Measurements from ENCODE around the gene BBX.
A peak's percentile ranks its signal among the peaks of the same experiment; 100 is the strongest.

The BBX gene

DNA sequence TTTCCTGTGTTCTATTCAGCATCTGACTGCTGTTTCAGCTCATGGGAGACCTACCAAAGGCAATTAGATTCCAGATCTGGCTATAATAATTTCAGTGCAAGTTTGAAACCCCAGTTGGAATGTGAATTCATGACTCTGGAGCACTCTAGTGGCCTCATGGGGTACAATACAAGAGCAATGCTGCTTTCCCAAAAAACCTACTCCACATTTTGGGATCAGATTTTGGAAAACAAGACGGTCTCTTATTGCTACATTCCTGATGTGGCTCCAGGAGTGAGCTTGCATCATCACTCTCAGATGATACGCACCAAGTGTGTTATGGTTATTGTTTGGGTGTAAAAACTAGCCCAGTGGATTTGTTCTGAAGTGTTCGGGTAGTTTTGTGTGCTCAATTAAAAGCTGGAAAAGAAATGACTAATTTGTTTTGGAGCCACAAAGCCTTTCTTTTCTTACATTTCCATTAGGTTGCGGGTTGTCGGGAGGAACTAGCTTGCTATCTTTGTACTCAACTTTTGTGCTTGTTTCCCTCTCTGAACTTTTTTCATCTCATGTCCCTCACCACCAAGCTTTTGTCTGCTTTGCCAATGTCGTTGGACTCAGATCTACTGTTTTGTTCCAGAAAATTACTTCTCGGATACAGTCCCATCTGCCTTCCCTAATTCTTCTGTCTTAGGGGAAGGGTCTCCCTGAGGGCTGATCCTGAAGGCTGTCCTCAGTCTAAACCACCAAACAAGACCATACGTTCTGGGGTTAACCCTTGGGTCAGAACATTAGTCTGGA lies 272.1 kb downstream of the BBX start:
- Mint-ChIP-seq H3K27ac (no peak overlapping the region), H3K9me3 (no peaks in the 10 kb centered on the region), H3K4me3 (no peak overlapping the region), H3K4me1 (peaks cover 9% of the 10 kb centered on the region), H3K27me3 (no peaks in the 10 kb centered on the region), H3K36me3 (peaks cover 40% of the 10 kb centered on the region)
- ATAC-seq (ENCODE audit: low read depth) (no peak), DNase-seq (ENCODE audit: low spot score in 2 of 2) (no peak)

DNA sequence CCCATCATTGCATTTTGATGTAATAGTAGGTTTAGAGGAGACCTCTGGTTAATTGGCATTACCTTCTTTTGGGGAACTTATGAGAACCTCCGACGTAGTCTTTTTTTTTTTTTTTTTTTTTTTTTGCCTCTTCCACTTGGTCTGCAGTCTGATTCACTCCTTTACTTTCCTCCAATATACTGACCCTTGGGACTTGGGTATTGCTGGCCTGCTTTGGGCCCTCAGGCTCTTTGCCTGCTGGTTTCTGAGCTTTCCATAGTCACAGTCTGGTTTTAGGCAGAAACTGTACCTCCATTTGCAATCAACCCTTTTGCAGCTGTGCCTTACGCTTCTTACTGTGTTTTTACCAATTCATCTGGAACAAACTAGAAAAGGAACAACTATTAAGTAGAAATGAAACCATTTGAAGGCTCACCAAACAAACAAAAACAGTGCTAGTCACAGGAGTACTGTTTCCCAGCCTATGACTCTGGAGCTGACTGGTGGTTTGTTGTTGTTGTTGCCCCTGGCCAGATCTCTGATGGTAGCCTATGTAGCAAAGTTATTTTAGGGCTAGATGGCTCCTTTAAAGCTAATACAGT lies 272.8 kb downstream of the BBX start:
- DNase-seq (ENCODE audit: low spot score in 2 of 2) (no peak), ATAC-seq (ENCODE audit: low read depth) (peak; percentile 21)
- Mint-ChIP-seq H3K9me3 (no peaks in the 10 kb centered on the region), H3K4me3 (no peak overlapping the region), H3K4me1 (peaks cover 3% of the 10 kb centered on the region), H3K27me3 (no peaks in the 10 kb centered on the region), H3K27ac (peak overlapping the region; percentile 48), H3K36me3 (peaks cover 37% of the 10 kb centered on the region)

DNA sequence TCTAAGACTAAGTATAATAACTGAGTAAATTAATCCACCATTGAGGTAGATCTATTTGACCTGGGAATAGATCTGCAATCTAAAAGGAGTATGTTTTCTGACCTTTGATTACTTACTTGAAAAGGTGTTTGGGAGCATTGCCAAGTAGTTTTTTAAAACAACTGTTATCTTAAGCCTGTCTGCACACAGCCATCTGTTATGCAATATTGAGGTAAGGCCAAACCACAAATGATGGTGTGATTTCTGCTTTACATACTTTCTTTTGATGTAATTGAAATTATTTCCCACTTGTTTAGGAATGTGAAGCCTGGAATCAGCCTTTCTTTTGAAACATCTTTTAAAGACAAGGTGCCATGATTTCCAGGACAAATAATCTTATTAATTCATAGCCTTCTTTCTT lies 274.0 kb downstream of the BBX start:
- no peaks in the 10 kb centered on the region for H3K9me3 Mint-ChIP-seq
- ATAC-seq (ENCODE audit: low read depth) (no peak), DNase-seq (ENCODE audit: low spot score in 2 of 2) (no peak)
- no peak overlapping the region for H3K27ac Mint-ChIP-seq
- peaks cover 3% of the 10 kb centered on the region for H3K4me1 Mint-ChIP-seq
- peaks cover 40% of the 10 kb centered on the region for H3K36me3 Mint-ChIP-seq
- H3K4me3 Mint-ChIP-seq, result no peak overlapping the region
- no peaks in the 10 kb centered on the region for H3K27me3 Mint-ChIP-seq

DNA sequence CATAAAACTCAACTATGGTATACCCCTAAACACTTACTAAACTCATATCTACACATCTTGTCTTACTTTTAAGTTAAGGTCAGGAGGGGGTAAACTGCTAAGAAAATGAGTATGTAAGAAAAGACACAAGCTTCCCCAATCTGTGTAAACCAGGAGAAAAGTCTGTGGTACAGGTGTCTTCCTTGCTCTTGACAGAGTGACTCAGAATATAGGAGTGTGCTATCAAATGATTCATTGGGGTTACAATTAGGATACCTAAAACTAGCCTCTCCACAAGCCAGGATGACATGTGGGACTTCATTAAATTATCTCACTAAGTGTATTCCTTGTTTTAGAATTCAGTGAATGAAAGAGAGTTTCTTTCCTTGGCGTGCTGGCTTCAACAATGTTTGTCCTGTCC lies 274.8 kb downstream of the BBX start:
- Mint-ChIP-seq H3K4me3 (no peak overlapping the region), H3K9me3 (no peaks in the 10 kb centered on the region), H3K4me1 (peaks cover 3% of the 10 kb centered on the region), H3K36me3 (peaks cover 40% of the 10 kb centered on the region), H3K27me3 (no peaks in the 10 kb centered on the region), H3K27ac (no peak overlapping the region)
- ATAC-seq (ENCODE audit: low read depth) (no peak), DNase-seq (ENCODE audit: low spot score in 2 of 2) (no peak)

DNA sequence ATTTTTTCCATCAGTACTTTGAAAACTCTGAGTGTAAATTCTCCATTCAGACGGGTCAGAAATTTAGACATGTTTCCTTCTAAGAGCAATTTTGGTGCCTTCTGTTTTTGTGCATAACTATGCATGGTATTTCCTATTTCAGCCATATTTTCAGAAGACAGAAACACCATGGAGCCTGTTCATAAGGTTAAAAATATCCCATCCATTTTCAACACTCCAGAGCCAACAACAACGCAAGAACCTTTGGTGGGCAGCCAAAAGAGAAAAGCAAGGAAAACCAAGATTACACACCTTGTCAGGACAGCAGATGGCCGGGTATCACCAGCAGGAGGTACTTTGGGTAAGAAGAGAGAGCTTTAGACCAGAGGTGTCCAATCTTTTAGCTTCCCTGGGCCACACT lies 275.6 kb downstream of the BBX start:
- H3K9me3 Mint-ChIP-seq, result no peaks in the 10 kb centered on the region
- DNase-seq (ENCODE audit: low spot score in 2 of 2) (no peak), ATAC-seq (ENCODE audit: low read depth) (no peak)
- no peaks in the 10 kb centered on the region for H3K27me3 Mint-ChIP-seq
- H3K27ac Mint-ChIP-seq, result no peak overlapping the region
- H3K36me3 Mint-ChIP-seq, result peaks cover 45% of the 10 kb centered on the region
- peaks cover 3% of the 10 kb centered on the region for H3K4me1 Mint-ChIP-seq
- no peak overlapping the region for H3K4me3 Mint-ChIP-seq

DNA sequence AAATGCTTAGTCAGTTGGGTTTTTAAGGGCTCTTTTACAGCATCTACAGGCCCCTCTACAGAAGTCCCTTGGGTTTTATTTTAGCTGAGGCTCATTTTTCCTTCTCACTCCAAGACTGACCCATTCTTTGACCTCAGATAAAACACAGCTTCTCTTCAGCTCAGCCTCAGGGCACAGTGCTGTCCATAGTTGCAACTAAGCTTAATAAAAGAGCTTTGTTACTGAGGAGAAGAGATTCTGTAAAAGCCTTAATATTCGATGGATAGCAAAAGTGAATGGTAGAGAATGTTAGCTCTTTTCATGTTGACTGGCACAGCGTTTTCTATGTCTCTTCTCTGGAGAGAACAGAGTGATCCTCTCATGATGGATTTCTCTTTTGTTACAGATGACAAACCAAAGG lies 277.9 kb downstream of the BBX start:
- Mint-ChIP-seq H3K27me3 (no peaks in the 10 kb centered on the region), H3K4me1 (peaks cover under 1% of the 10 kb centered on the region), H3K4me3 (no peak overlapping the region), H3K9me3 (no peaks in the 10 kb centered on the region), H3K36me3 (peaks cover 52% of the 10 kb centered on the region), H3K27ac (no peak overlapping the region)
- ATAC-seq (ENCODE audit: low read depth) (no peak), DNase-seq (ENCODE audit: low spot score in 2 of 2) (no peak)

DNA sequence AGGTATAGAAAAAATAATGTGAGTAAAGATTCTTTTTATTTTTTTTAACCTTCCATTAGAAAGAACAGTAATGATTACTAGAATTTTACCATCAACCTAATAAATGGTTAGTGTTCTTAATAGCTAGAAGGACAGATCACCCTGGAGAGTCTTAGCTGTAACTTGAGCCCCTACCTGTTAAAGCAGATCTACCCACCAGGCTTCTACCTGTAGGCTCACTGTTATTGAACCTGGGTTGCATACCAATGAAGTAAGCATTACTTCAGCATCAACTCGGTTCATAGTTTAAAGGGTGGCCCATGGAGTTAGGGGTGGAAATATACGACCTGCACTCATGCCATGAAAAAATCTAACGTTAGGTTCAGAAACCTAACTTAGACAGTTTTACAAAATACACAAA lies 280.4 kb downstream of the BBX start:
- no peaks in the 10 kb centered on the region for H3K4me1 Mint-ChIP-seq
- DNase-seq (ENCODE audit: low spot score in 2 of 2) (no peak), ATAC-seq (ENCODE audit: low read depth) (no peak)
- no peak overlapping the region for H3K4me3 Mint-ChIP-seq
- H3K9me3 Mint-ChIP-seq, result no peaks in the 10 kb centered on the region
- H3K27ac Mint-ChIP-seq, result peak overlapping the region; percentile 53
- H3K36me3 Mint-ChIP-seq, result peaks cover 46% of the 10 kb centered on the region
- H3K27me3 Mint-ChIP-seq, result no peaks in the 10 kb centered on the region

DNA sequence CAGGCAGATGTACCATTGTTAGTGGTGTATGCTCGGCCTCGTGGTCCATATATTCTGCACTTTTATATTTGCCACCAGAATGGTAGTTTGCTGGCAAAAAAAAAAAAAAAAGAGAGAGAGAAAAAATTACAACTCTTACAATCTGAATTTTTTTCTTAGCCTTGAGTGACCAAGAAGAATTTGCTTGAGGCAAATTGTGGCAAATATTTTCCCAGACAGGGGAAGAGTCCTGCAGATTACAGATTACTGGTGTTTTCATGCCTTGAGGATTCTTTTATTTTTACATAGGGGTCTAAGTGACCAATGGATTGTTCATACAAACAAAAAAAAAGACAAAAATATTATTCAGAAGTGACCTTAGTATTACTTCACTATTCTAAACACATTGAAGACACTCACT lies 283.3 kb downstream of the BBX start:
- Mint-ChIP-seq H3K9me3 (no peaks in the 10 kb centered on the region), H3K27ac (no peak overlapping the region), H3K4me1 (peaks cover 7% of the 10 kb centered on the region), H3K27me3 (no peaks in the 10 kb centered on the region), H3K4me3 (no peak overlapping the region), H3K36me3 (peaks cover 39% of the 10 kb centered on the region)
- ATAC-seq (ENCODE audit: low read depth) (no peak), DNase-seq (ENCODE audit: low spot score in 2 of 2) (no peak)

DNA sequence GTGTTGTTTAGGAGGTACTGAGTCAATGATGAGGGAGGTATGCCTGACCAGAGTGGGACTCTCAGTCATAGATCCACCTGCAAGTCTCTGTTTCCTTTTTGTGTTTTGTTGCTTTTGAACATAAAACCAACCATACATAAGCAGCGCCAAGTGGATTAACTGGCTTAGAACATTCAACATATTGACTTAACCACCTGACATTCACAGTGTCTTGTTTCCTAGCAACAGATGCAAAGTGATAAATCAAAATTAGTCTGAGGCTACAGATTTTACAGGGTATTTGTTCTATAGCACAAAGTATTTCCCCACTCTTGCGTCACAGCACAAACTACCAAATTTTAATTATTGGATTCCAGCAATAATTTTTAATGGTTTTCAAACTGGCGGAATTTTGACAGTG lies 283.8 kb downstream of the BBX start:
- peaks cover 7% of the 10 kb centered on the region for H3K4me1 Mint-ChIP-seq
- no peak overlapping the region for H3K4me3 Mint-ChIP-seq
- H3K36me3 Mint-ChIP-seq, result peaks cover 37% of the 10 kb centered on the region
- H3K27me3 Mint-ChIP-seq, result no peaks in the 10 kb centered on the region
- H3K9me3 Mint-ChIP-seq, result no peaks in the 10 kb centered on the region
- H3K27ac Mint-ChIP-seq, result no peak overlapping the region
- DNase-seq (ENCODE audit: low spot score in 2 of 2) (no peak), ATAC-seq (ENCODE audit: low read depth) (no peak)

DNA sequence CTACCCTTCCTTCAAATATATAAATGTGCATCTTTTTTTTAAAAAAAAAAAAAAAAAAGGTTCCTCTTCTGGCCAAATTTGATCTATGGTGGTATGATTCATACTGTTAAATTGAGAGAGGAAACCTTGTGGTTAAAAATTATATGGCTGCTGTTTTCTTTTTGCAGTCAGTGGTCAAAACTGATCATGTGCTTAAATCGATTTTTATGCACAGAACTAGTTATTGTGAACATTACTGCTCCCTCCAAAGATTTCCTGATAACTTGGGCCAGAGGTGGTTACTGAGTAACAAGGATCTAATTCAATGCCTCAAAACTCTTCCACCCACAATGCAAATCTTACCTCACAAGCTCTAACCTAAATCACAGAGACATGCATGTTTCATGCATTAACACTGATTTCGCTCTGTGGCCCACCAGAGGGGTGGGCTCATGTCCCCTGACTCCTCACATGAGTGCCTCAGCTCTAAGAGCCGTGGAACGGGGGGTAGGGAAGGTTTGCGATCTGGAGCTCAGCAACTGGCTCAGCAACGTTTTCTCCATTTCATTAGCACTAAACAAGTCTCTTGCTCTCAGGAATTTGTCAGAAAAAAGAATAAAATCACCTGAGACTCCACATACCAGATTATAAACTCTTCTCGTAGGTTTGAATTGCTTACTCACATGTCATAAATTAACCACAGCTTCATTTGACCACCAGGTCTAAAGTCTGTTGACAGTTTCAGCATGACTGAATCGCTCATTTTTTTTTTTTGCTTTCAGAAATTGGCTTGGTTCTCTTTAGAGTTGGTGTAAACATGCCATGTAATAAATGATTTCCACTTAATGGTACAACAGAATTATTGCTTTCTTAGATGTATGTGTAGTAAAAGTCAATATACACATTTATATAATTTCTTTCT lies 287.7 kb downstream of the BBX start:
- Mint-ChIP-seq H3K4me3 (no peak overlapping the region), H3K4me1 (peaks cover 8% of the 10 kb centered on the region), H3K36me3 (peaks cover 11% of the 10 kb centered on the region), H3K9me3 (no peaks in the 10 kb centered on the region), H3K27me3 (no peaks in the 10 kb centered on the region), H3K27ac (peak overlapping the region; percentile 39)
- DNase-seq (ENCODE audit: low spot score in 2 of 2), result no peak
- peak; percentile 34 for ATAC-seq (ENCODE audit: low read depth)

DNA sequence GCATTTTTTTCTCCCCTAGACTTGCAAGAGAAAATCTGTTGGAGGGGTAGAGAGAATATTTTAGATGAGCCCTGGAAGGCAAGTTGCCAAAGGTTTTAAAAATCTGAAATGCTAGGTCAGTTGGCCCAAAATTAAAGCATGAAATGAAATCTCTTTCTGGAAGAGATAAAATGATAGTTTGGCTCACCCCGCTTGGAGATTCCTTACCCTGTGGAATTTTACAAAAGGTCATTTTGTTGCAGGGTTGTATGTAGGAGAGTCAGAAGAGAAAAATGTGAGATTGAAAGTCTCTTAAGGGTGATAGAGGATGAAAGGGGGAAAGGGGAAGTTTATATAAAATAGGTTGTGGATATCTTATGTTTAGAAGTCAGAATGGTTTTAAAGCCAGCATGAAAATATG lies 290.3 kb downstream of the BBX start:
- ATAC-seq (ENCODE audit: low read depth), result no peak
- H3K9me3 Mint-ChIP-seq, result no peaks in the 10 kb centered on the region
- no peak for DNase-seq (ENCODE audit: low spot score in 2 of 2)
- no peaks in the 10 kb centered on the region for H3K27me3 Mint-ChIP-seq
- peaks cover 9% of the 10 kb centered on the region for H3K36me3 Mint-ChIP-seq
- peaks cover 8% of the 10 kb centered on the region for H3K4me1 Mint-ChIP-seq
- peak overlapping the region; percentile 36 for H3K27ac Mint-ChIP-seq
- no peak overlapping the region for H3K4me3 Mint-ChIP-seq

DNA sequence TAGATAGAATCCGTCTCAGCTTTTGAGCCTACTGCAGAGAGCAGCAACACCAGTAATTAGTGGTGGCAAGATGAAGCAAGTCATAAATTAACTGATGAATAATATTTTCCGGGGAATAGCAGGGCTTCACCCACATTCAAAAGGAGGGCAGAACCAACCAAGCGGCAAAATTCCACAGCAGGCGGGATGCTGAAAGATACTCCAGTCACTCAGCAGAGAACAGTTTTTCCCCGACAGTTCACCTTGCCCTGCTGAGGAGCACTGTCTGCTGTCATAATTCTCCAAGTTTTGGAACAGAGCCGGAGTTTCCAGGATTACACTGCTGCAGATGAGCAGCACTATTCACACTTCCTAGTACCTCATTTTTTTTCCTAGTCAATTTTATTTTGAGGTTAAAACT lies 293.3 kb downstream of the BBX start:
- Mint-ChIP-seq H3K36me3 (no peaks in the 10 kb centered on the region), H3K27ac (no peak overlapping the region), H3K27me3 (peaks cover 7% of the 10 kb centered on the region), H3K4me3 (no peak overlapping the region), H3K9me3 (no peaks in the 10 kb centered on the region), H3K4me1 (peaks cover 2% of the 10 kb centered on the region)
- ATAC-seq (ENCODE audit: low read depth) (no peak), DNase-seq (ENCODE audit: low spot score in 2 of 2) (no peak)

DNA sequence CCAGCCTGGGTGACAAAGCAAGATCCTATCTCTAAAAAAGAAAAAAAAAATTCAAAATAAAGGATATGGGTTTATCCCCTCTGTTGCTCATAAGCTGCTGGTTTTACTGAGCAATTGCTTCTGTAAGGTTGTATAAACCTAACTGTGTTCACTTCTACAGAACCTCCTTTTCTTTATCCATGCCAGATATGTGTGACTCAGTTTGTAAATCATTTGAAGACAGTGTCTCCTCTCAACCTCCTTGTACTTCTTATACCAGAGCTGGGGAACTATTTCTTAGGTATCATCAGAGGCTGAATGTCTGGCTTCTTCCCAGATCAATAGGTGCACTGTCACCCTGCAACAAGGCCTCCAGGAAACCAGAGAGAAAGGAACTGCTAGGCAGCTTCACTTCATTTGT lies 294.3 kb downstream of the BBX start:
- Mint-ChIP-seq H3K27ac (no peak overlapping the region), H3K4me3 (no peak overlapping the region)

DNA sequence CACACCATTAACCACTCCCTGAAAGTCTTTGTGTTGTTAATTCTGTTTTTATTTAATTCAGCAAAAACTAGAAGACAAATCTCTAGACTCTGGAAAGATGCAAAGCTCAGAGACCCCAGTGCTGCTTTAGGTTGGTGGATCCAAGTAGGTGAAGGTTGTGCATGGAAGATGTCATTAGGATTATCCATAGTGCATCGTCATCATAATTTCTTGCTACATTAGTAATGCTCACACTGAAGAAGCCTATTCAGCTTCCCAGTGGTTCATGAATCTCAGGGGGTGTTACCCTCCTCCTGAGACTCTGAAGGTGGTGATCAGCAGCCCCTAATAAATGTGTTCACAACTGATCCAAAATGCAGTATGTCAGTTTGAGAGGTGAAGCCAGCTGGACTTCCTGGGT lies 295.3 kb downstream of the BBX start:
- no peak for ATAC-seq (ENCODE audit: low read depth)
- no peak overlapping the region for H3K27ac Mint-ChIP-seq
- no peaks in the 10 kb centered on the region for H3K36me3 Mint-ChIP-seq
- peaks cover 7% of the 10 kb centered on the region for H3K27me3 Mint-ChIP-seq
- H3K4me1 Mint-ChIP-seq, result peaks cover 2% of the 10 kb centered on the region
- DNase-seq (ENCODE audit: low spot score in 2 of 2), result no peak
- H3K4me3 Mint-ChIP-seq, result no peak overlapping the region
- H3K9me3 Mint-ChIP-seq, result no peaks in the 10 kb centered on the region

More for the DNA sequence above, 294.3 kb downstream of the BBX start:
- Mint-ChIP-seq H3K9me3 (no peaks in the 10 kb centered on the region), H3K27me3 (peaks cover 7% of the 10 kb centered on the region), H3K36me3 (no peaks in the 10 kb centered on the region), H3K4me1 (peaks cover 2% of the 10 kb centered on the region)
- no peak for ATAC-seq (ENCODE audit: low read depth)
- no peak for DNase-seq (ENCODE audit: low spot score in 2 of 2)

All from memory B cell (primary cell).